Non-pigmented ciliary epithelial cell (primary cell): ENCODE measurements around the gene MRPL10.

ENCODE experiments used
- DNase-seq: peaks from one replicate; pipeline ENCODE4 v3.0.0-alpha.2; 2010; ENCODE audit warnings: low read depth

MRPL10 gene

DNA sequence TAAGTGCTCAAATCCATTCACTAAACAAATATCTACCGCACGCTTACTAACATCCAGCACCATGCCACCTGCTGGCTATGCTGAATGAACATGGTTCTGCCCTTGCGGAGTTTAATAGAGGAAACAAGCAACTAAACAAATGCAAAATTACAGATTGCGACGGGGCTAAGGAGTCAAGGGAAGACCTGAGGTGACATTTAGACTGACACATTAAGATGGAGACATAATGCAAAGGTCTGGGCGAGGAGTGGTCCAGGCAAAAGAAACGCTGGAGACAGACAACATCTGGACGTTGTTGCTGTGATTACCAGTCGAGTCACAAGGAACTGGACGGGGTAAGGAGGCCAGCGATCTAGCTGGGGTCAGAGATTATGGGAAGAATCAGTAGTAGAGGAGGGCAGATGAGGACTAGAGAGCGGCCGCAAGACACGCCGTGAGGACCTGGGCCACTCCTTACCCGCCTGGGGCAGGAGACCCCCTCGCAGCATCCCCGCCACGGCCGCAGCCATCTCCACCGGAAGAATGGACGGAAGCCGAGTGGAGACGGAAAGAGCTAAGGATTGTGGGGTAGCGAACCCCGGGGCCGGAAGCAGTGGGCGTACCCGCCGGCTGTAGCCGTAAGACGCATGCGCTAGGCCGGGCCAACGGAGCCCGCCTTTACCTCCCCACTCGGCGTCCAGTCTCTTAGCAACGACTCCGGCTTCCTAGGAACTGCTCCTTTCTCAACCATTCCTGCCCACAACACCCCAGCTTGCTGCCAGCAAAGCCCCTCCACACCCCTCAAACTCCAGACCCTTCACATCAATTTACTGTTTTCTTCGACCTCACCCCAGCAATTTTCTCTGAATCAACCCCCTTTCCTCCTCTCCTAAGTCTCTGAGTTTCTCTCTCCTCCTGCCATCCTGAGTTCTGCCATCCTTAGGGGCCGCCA is at the start of gene MRPL10, which contains the start of gene LRRC46:
Gene MRPL10, minus strand, starts transcription at position 539 of the 931 bp plus-strand sequence. Its CDS starts 30 bp downstream, at position 509.
Gene LRRC46, plus strand, starts transcription at position 668 of the 931 bp plus-strand sequence. CDS start 320 bp downstream, outside the sequence.
- DNase-seq = peak; percentile 56

GRCh38 chr17:47879776-47880454 is 48.6 kb upstream of the MRPL10 start:
- no peak for DNase-seq

- peak; percentile 43 for DNase-seq
Observed at GRCh38 chr17:47879028-47879585, 47.8 kb upstream of the MRPL10 start.

- no peak for DNase-seq
Observed at GRCh38 chr17:47878203-47879027, 47.1 kb upstream of the MRPL10 start.

GRCh38 chr17:47877368-47878034 is 46.2 kb upstream of the MRPL10 start:
- no peak for DNase-seq

- no peak for DNase-seq
Observed at GRCh38 chr17:47875011-47875985, 44.0 kb upstream of the MRPL10 start.

DNA sequence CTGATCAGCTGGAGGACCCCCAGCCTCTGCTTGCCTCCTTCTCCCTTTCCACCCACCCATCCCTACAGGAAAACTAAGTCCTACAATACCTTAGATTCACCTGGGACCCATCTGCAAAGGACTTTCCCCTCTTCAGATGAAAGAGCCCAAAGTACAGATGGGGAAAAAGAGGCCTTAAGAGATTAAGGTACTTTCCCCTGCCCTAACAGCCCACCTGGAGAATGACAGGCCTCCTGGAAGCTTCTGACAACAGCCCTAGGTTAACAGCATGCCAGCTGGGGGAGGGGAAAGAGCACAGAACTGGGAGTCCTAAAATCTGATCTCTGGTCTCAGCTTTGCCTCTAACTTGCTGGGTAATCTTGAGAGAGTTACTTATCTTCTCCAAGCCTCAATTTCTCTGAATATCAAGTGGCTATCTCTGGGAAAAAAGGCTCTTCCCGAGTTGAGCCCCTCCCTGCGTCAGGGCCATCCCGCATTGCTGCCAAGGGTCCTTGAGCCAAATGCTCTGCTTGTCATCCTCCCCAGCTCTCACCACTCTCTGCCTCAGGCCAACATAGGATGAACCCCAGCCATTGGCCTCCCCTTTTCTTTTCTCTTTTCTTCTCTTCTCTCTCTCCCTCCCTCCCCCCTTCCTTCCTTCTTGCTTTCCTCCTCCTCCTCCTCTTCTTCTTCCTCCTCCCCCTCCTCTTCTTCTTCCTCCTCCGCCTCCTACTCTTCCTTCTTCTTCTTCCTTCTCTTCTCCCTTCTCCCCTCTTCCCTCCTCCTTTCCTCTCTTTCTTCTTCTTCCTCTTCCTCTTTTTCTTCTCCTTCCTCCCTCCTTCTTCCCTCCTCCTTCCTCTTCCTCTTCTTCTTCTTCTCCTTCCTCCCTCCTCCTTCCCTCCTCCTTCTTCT is 42.1 kb upstream of the MRPL10 start:
- no peak for DNase-seq

DNA sequence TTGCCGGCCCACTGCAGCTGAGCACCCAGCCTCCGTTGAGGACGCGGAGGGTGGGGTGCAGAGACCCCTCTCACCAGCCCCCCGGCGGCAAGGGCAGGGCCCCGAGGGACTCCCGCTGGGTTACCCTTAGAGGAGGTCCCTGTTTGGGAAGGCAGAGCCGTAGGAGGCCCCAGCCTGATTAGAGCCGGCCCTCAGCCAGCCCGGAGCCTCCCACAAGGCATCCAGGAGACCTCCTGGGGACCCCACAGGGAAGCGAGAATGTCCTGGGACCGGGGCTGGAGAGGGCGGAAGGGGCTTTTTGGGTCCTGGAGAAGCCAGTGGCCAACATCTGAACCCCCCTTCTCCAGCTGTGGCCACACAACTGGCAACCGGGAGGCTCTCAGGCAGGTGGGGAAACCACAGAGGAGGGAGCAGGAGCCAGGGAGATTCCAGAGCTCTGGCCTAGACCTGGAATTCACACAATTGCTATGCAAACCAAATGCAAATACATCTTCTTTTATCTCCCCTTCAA is 41.4 kb upstream of the MRPL10 start:
- no peak for DNase-seq

GRCh38 chr17:47872019-47872650 is 40.8 kb upstream of the MRPL10 start:
- no peak for DNase-seq

- no peak for DNase-seq
Observed at GRCh38 chr17:47871048-47871447, 39.7 kb upstream of the MRPL10 start.

DNA sequence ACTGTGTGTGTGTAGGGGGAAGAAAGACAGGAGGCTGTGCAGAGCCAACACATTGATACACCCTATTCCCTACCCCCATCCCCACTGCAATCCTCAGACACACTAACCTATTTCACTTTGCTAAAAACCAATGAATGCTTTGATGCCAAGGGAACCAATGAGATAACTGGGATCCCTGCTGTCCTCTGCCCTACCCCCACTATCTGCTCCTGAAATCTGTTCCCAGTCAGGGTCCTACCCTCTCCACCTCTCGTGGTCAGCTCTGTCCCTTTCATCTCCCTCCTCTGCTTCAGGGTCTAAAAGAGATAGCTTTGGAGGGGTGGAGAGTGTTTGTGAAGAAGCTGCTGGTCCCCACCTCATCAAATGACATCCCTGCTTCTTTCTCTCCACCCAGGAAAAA is 38.7 kb upstream of the MRPL10 start:
- DNase-seq = no peak

- DNase-seq = no peak
Observed at GRCh38 chr17:47869114-47869513, 37.8 kb upstream of the MRPL10 start.

DNA sequence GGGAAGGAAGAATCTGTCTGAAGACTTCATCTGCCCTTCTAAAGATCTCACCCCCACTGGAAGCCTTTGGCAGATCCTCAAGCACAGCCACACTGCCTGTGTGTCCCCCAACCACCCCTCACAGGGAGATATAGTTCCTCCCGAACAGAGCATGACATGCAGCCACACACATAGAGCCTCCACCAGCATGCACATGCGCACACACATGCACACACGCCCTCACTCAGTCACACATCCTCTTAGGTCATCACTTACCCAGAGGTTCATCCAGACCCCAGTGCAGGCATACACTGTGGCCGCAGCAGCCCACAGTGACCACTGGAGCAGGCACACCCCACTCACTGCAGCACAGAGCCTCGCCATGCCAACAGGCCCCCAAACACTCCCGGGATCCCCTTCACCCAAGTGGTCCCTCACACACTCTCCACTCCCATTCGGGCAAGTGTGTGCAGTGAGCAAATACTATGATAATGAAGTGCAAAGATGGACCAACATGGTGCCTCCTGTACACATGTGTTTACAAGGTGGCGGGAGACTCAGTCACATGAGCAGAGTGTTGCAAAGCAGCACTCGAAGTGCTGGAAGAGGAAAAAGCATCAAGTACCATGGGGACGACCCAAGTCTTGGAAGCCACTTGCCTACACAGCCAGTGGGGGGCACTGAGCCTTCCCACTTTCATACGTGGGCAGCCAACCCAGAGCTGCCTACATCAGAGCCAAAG is 36.6 kb upstream of the MRPL10 start:
- DNase-seq = no peak

DNA sequence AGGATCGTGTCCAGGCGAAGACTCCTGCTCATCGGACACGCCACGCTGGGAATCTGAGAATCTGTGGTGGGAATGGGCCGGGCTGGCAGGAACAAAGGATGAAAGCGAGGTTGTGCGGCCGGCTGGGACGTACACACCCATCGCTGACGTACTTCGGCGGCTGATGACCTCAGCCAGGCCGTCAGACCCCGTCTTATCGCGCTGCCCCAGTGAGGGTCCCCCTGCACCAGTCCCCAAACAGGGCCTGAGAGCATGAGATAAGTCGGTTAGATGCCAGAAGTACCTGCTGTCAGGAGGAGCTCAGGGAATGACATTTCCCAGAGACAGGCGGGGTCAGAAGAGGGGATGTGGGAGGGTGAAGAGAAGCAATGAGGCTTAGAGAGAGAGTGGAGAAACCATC is 35.6 kb upstream of the MRPL10 start:
- DNase-seq = no peak

- no peak for DNase-seq
Observed at GRCh38 chr17:47864791-47865216, 33.5 kb upstream of the MRPL10 start.

GRCh38 chr17:47862621-47863440 is 31.5 kb upstream of the MRPL10 start:
- peak; percentile 62 for DNase-seq

- DNase-seq = no peak
Observed at GRCh38 chr17:47860386-47860785, 29.0 kb upstream of the MRPL10 start.
